SK-N-SH (cell line): ENCODE measurements around the gene GDF9.

ENCODE experiments used
- CHD2 ChIP-seq: fragments of 150-350 bp; IDR thresholded peaks from 2 replicates; pipeline ENCODE4 v1.6.1; 2018; ENCODE audit warnings: low read length; ENCODE audit not compliant: partially characterized antibody
- EP300 ChIP-seq, 2 experiments: IDR thresholded peaks; 2 replicates each; pipeline versions ENCODE4 v1.4.0 to v1.6.1; 2012; ENCODE audit warnings: borderline replicate concordance in 1 of 2, low read depth in 1 of 2, low read length in 1 of 2
- GATA2 ChIP-seq: sonication (generic); formaldehyde crosslinking; IDR thresholded peaks from 2 replicates; pipeline ENCODE4 v1.5.0; 2020; ENCODE audit warnings: mild to moderate bottlenecking, missing genetic modification reagents
- SMC3 ChIP-seq: IDR thresholded peaks from 2 replicates; pipeline ENCODE4 v1.6.1; 2012; ENCODE audit warnings: low read depth, low read length, improper control_type of control experiment
- TF ChIP-seq, protein P1 (sequence below): fragments of 200-600 bp; sonication (generic); IDR thresholded peaks from 2 replicates; pipeline ENCODE4 v1.6.1; 2017; ENCODE audit warnings: antibody characterized with exemption, mild to moderate bottlenecking, moderate library complexity
- TF ChIP-seq, protein P2 (sequence below): IDR thresholded peaks from 2 replicates; pipeline ENCODE4 v1.4.0; 2012; ENCODE audit warnings: low read depth, borderline replicate concordance
- TF ChIP-seq, protein P3 (sequence below): IDR thresholded peaks from 2 replicates; pipeline ENCODE4 v1.4.0; 2012; ENCODE audit warnings: low read depth

DNA sequence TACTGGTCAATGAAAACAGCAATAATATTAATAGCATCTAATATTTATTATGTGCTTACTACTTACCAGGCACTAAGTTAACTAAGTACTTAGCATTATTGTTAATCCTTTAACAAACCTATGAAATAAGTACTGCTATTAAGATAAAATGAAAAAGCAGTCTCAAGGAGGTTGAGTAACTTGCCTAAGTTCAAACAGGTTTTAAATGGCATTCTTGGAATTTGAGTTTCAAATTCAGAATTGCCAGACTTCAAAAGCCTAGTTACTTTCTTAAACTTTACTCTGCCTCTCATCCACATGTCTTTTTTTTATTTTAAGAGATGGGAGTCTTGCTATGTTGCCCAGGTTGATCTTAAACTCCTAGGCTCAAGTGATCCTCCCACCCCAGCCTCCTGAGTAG lies 23.2 kb upstream of the GDF9 start:
- TF ChIP-seq, protein P1, sequence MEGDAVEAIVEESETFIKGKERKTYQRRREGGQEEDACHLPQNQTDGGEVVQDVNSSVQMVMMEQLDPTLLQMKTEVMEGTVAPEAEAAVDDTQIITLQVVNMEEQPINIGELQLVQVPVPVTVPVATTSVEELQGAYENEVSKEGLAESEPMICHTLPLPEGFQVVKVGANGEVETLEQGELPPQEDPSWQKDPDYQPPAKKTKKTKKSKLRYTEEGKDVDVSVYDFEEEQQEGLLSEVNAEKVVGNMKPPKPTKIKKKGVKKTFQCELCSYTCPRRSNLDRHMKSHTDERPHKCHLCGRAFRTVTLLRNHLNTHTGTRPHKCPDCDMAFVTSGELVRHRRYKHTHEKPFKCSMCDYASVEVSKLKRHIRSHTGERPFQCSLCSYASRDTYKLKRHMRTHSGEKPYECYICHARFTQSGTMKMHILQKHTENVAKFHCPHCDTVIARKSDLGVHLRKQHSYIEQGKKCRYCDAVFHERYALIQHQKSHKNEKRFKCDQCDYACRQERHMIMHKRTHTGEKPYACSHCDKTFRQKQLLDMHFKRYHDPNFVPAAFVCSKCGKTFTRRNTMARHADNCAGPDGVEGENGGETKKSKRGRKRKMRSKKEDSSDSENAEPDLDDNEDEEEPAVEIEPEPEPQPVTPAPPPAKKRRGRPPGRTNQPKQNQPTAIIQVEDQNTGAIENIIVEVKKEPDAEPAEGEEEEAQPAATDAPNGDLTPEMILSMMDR, result no peak
- TF ChIP-seq, protein P2, sequence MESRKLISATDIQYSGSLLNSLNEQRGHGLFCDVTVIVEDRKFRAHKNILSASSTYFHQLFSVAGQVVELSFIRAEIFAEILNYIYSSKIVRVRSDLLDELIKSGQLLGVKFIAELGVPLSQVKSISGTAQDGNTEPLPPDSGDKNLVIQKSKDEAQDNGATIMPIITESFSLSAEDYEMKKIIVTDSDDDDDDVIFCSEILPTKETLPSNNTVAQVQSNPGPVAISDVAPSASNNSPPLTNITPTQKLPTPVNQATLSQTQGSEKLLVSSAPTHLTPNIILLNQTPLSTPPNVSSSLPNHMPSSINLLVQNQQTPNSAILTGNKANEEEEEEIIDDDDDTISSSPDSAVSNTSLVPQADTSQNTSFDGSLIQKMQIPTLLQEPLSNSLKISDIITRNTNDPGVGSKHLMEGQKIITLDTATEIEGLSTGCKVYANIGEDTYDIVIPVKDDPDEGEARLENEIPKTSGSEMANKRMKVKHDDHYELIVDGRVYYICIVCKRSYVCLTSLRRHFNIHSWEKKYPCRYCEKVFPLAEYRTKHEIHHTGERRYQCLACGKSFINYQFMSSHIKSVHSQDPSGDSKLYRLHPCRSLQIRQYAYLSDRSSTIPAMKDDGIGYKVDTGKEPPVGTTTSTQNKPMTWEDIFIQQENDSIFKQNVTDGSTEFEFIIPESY, result no peak
- TF ChIP-seq EP300 (IDR thresholded peaks at IDR 0.05; ENCODE audit: borderline replicate concordance in 1 of 2, low read depth in 1 of 2, low read length in 1 of 2) (no peak), SMC3 (no peak), GATA2 (CRISPR knock-in tag) (no peak), CHD2 (no peak)
- TF ChIP-seq, protein P3, sequence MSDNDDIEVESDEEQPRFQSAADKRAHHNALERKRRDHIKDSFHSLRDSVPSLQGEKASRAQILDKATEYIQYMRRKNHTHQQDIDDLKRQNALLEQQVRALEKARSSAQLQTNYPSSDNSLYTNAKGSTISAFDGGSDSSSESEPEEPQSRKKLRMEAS, result no peak
